IPS-NIHi11 (cell line): ENCODE data around the gene PCGF5.
"Not testable (repeated sequence)": the region's sequence is repeated elsewhere in the genome, so short reads cannot be mapped to it uniquely, and the experiment has no call there.

ENCODE experiments used
- DNase-seq: peaks from one replicate; pipeline ENCODE4 v3.0.0; 2012; ENCODE audit warnings: mixed read lengths, low spot score

PCGF5 gene

DNA sequence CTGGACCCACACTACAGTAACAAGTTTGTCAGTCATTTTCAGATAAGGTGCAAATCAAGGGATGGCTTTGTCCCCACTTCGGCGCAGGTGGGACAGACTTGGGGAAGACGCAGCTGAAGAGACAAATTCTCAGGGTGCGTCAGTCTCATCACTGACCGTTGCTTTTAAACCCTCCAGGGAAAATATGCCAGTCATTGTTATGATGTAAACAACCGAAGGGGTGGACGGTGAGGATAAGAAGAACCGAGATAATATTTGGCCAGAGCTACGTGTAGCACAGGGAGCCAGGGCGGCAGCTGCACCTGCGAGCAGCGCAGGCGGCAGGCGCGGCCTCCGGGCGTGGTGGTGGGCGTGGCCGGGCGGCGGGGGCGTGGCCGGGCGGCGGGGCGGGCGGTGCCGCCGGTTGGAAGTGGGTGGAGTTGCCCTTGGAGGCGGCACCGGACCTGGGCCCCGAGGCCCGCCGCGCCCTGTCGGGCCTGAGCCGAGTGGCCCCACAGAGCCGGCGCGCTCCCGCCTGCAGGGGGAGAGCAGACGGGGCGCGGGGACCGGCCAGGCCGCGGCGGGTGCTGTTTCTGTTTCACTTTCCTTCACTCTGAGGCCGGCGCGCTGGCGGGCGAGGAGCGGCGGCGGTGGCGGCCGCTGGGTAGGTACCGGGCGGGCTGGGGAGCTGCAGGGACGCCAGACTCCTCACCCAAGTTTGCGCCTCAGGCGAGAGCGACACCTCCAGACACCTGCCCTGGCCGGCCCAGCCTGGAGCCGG, at the start of gene PCGF5:
TSS of gene PCGF5 (plus strand) at position 470 of the 760 bp plus-strand sequence. CDS start 2,209 bp downstream, outside the sequence.
- peak; percentile 97 for DNase-seq

GRCh38 chr10:91171485-91171884, 49.0 kb upstream of the PCGF5 start:
- DNase-seq = no peak

GRCh38 chr10:91172348-91172747, 48.1 kb upstream of the PCGF5 start:
- no peak for DNase-seq

DNA sequence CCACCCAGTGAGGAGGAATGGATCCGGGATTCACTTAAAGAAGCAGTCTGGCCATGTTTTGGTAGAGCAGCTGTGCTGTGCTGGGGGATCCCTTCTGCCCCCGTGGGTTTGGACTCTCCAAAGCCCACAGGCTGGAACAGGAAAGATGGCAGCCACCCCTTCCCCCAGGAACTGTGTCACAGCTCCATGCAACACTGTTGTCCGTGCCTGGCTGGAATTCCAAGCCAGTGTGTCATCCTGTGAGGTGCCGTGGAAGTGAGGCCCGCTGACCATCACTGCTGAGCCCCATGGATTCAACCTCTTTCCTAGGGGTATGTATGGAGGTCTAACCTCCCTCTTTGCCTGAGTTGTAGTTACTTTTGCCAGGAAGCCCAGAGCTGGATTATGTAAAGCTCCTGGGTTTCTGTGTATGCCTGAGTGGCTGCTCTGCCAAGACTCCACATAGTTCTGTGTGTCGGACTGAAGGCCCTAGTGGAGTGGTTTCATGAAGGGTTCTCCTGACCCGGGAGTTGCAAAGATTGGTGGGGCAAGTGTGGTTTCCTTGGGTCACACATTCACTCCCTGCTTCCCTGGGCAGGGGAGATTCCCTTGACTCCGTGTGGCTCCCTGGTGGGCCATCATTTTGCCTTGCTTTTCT, 35.1 kb upstream of the PCGF5 start:
- DNase-seq = no peak

GRCh38 chr10:91187156-91187555, 33.3 kb upstream of the PCGF5 start:
- DNase-seq = no peak

DNA sequence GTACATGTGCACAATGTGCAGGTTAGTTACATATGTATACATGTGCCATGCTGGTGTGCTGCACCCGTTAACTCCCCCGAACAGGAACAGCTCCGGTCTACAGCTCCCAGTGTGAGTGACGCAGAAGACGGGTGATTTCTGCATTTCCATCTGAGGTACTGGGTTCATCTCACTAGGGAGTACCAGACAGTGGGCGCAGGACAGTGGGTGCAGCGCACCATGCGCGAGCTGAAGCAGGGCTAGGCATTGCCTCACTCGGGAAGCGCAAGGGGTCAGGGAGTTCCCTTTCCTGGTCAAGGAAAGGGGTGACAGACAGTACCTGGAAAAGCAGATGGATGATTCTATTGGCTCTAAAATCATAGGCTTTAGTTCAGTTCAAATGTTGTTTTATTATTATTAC, 32.5 kb upstream of the PCGF5 start:
- DNase-seq = not testable (repeated sequence)

GRCh38 chr10:91188889-91189288, 31.6 kb upstream of the PCGF5 start:
- no peak for DNase-seq

DNA sequence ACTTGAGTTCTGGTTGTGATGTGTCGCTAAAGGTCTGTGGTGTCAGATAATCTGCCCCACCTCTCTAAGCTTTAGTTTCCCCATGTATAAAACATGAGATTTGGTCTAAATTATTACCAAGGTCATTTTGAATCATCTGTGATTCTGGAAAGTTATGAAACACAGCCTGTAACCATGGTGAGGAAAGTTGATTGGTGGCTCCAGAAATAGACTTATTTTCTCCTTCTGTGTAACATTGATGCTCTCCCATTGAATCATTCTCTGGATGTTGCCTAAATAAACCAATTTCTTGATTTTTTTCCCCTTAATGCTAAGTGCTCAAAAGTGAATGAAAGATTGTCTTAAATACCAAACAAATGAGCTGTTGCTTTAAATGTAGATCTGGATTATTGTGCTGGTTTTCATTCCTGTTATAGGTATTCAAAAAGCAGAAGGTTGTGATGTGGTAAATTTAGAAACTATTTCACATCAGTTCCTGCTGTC, 30.0 kb upstream of the PCGF5 start:
- DNase-seq = no peak

DNA sequence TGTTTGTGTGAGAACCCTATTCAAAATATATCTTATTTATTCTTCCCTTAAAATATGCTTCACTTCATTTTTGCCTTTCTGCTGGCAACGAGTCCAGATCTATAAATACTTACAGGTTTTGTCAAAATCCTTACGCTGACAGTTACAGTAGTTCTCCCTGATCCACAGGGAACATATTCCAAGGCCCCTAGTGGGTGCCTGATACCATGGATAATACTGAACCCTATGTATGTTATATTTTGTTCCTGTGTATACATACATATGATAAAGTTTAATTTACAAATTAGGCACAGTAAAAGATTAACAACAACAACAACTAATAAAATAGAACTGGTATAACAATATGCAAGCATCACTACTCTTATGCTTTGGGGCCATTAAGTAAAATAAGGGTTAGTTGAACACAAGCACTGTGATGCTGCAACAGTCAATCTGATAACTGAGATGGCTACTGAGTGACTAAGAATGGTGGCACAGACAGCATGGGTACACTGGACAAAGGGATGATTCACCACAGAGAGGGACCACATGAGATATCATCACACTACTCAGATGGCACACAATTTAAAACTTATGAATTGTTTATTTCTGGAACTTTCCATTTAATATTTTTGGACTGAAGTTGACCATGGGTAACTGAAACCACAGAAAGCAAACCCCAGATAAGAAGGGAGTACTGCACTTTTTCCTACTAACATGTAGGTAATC, 29.4 kb upstream of the PCGF5 start:
- no peak for DNase-seq

DNA sequence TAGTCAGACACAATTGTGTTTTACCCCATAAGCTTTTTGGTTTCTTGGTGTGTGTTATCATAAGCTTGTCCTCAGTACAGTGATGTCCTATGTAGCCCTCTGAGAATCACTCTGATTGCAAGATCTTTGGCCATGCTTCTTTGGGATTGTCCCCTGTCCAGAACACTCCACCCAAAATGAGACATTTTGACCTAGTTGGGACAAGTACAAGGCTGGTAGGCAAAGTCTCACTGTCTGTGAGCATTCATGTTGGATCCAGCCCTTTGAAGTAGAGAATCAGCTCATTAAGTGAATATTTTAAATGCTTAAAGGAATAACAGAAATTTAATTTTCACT, 28.9 kb upstream of the PCGF5 start:
- no peak for DNase-seq

DNA sequence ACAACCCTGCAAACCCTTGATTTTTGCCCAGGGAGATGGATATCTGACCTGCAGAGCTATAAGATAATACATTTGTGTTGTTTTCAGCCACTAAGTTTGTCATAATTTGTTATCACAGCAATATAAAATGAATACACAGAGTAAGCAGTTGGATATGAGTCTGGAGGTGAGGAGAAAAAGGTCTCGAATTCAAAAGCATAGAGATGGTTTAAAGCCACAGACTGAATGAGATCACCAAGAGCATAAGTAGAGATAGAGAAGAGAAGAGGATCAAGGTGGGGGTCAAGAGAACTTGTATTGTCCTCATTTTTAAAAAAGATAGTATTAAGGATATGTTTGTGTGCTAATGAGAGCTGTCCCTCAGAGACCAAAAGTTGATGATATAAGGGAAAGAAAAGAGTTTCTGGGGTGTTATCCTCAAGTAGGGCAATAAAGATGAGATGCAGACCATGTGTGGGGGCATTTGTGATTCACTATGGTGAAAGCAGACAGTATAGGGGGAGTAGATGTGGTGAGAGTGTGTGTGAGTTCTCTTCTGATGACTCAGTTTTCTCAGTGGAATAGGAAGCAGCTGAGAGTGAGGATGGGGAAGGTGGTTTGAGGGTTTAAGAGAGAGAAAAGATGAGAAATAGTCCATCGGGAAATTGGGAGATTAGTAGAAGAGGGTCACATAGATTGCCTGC, 25.8 kb upstream of the PCGF5 start:
- DNase-seq = no peak

DNA sequence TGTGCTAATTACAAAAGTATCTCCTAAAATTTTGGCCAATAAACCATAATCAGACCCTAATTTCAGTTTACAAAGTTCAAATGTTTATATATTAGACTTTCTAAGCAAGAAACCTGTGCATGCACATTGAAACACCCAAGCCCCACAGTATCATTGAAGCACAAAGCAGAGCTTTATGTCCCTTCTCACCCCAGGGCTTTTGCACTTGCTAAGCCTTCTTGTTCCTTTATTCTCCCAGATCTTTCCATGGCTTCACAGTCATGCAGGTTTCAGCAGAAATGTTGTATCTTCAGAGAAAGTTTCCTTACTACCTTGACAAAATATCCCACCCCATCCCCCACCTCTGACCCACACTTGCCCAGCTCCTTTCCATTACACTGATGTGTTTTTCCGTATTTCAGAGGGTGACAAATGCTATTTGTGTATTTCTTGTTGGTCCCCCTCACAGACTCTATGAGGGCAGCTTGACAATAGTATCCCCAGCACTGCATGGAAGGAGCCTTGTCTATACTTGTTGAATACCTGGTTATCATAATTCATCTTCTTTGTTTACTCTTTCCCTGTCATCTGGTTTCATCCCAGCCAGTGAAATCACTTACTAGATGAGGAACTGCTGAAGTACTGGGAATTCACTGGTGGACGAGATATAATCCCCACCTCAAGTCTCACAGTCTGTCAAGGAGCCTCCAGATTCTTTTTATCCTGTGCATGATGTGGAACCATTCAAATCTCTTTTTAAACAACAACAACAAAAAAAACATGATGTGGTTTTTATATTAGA, 24.0 kb upstream of the PCGF5 start:
- no peak for DNase-seq

- no peak for DNase-seq
Observed at GRCh38 chr10:91197127-91197526, 23.3 kb upstream of the PCGF5 start.

GRCh38 chr10:91198781-91199180, 21.7 kb upstream of the PCGF5 start:
- no peak for DNase-seq

DNA sequence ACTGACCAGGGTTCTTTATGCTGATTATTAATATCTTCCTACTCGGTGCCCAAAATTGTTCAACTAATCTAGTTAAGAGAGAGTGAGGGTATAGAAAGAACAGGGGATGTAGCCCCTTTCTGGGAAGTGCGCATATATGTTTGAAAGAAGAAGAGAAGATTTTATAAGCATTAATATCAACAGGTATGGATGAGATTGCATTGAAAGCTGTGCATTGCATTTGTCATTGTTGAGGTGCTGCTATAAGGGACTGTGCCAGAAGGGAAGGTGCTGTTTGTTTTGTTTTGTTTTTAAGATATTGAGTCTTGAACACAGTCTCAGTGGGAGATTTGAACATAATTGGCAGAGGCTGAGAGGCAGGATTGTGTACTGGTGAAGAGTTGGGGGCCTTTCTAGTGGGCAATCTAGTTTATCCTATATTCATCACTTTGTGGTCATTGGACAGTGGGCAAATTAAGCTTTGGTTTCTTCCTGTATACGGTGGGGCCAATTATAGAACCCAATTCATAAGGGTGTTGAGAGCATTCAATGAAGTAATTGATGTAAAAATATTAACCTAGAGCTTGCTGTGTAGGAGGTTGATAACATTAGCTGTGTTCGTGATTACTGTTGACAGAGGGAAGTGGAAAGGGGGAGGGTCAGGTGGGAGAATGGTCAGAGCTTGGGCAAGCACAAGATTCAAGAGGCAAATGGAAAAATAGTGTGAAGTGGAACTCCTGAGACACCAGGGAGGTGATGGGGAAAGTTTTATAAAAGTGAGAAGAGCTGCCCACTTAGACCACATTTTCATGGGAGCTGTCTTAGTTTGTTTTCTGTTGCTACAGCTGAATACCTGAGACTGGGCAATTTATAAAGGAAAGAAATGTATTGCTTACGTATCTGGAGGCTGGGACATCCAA, 19.9 kb upstream of the PCGF5 start:
- DNase-seq = no peak

DNA sequence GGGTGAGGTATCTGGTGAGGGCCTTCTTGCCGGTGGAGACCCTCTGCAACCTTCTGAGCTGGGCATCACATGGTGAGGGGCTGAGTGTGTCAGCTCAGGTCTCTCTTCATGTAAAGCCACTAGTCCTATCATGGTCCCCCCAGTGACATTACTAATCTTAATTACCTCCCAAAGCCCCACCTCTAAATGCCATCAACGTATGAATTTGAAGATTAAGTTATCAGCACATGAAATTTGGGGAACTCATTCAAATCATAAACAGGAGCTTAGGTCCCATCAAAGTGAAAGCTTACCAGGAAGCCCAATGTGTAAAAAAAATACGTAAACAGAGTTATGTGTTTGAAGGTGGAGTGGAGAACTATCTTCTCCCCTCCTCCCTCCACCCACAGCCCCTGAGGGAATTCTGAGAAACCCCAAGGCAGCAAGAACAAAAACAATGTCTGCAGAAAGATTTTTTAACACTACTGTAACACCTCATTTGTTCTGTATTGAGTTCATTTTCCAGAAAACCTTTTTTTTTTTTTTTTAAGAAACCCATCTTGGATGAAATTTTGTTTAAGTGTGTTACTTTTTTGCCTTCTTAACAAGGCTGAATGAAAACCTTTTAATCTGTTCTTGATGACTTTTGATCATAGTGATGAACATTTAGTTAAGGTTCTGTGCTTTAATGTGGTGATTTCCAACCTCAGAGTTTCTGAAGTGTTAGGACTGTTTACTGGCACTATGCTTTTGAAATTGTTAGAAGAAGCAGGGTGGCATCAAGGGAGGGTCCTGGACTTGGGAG, 19.1 kb upstream of the PCGF5 start:
- DNase-seq = no peak

DNA sequence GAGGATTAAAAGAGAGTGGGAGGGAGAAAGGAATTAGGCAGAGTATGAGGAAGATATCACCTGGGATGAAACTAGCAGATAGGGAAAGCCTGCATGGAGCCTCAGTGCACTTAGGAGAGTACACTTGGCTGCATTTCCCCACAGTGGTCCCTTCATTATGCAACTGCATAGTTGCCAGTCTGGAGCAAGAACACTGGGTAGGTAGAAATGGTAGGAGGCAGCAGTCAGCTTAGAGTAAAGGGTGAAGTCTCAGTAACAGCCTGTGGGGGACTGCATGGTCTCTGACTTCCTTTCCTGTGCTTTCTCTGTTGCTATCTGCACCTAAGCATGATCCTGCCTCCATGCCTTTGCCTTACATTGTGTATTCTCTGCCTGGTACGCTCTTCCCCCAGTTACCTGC, 14.0 kb upstream of the PCGF5 start:
- no peak for DNase-seq

DNA sequence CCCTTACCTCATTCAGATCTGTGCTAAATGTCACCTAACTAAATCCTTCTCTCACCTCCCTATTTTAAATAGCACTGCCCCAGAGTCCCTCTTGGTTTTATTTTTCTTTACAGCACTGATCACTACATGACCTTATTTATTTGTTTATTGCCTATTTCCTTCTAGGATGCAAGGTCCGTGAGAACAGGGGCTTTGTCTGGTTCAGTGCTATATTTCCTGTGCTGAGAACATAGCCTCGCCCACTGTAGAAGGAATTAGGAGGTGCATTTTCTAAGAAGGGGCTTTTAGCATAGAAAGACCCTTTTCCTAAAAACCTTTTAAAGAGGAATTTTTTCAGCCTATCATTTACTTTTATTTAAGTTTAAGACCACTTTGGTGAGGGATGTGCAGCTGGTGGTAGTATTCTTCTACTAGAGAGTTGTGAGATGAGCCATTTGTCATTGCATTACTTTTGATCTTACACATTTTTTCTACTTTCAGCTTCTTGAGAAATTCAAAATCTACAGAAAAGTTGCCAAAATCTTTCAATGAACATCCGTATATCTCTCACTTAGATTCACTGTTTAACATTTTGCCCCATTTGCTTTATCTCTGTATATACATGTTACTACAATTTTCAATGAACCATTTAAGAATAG, 13.5 kb upstream of the PCGF5 start:
- no peak for DNase-seq

DNA sequence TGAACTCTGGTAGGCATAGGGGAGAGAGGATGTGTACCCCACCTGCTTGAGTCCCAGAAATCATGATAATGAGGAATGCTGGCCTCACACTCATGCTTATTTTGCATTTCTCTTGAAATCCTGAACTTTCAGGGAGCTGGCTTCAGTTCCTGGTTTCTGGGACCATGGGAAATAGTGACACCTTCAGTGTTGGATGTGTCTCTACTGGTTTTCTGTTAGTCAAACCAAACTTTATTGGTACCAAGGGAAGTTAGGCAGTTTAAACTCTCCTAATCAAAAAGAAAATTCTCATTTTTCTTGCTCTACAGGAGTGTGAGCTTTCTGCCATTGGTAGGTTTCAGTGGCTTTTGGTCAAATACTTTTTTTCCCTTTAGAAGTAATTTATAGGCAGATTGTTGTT, 11.8 kb upstream of the PCGF5 start:
- DNase-seq = no peak
